HCT116 (cell line): ENCODE results near the gene CBY1. TPM values are rescaled to one million over a fixed set of nuclear protein-coding genes. Genes with fewer than 3 reads are reported as not detected.

Experiments
- ATAC-seq: fragments of 200-7000 bp; cut with Tn5 transposase; 2 replicates; pipeline ENCODE4 v1.9.1; 2020; ENCODE audit warnings: mild to moderate bottlenecking, moderate library complexity
- BruUV-seq: library from RNA; stranded (reverse); fragments of 400-500 nt; replicated peaks from 2 replicates; lab custom pipeline; 2021; lab: Mats Ljungman, UMichigan
- CTCF ChIA-PET: fragments of 300-600 bp; sonication (Branson Sonifier 250); formaldehyde crosslinking; loops from one replicate; lab custom pipeline; 2021; ENCODE audit warnings: antibody characterized with exemption; lab: Charles Lee
- POLR2A ChIA-PET: fragments of 300-600, 350-600 bp; sonication (Branson Sonifier 250); formaldehyde crosslinking; loops from one replicate; lab custom pipeline; 2021; ENCODE audit warnings: antibody characterized with exemption; lab: Charles Lee
- RAD21 ChIA-PET, 2 experiments: fragments of 300-600 bp; sonication (Branson Sonifier 250); formaldehyde crosslinking; loops; one replicate each; lab custom pipeline; 2023; ENCODE audit warnings: low total read pairs in 2 of 2; ENCODE audit not compliant: uncharacterized antibody in 2 of 2, unreplicated experiment in 2 of 2, low non-redundant PET in 1 of 2; lab: Charles Lee
- DNase-seq: peaks from one replicate; pipeline ENCODE4 v3.0.0-alpha.2; 2010; ENCODE audit warnings: low read depth, low spot score
- H2AFZ ChIP-seq: fragments of 200-600 bp; shearing (Covaris generic), sonication (generic); 2 replicates; pipeline ENCODE4 v1.6.1; 2017; ENCODE audit warnings: low read depth, mixed run types, mixed read lengths, antibody characterized with exemption, low read length; ENCODE audit not compliant: poor library complexity, severe bottlenecking
- H3K27ac ChIP-seq: 2 replicates; pipeline ENCODE4 v1.5.1; 2012; ENCODE audit warnings: low read depth, low read length
- H3K27me3 ChIP-seq: fragments of 200-600 bp; sonication (generic); 2 replicates; pipeline ENCODE4 v1.6.1; 2016; ENCODE audit warnings: mixed run types, low read length, mixed read lengths; ENCODE audit not compliant: insufficient read depth
- H3K36me3 ChIP-seq, 2 experiments: fragments of 200-500 bp in 1 of 2; fragments of 200-600 bp in 1 of 2; sonication (Bioruptor generic) in 1 of 2; sonication (generic) in 1 of 2; 2 replicates each; pipeline versions ENCODE4 v1.5.1 to v1.6.1; 2014 to 2016; ENCODE audit warnings: low read length in 2 of 2, inconsistent platforms in 1 of 2, mixed read lengths in 1 of 2, mixed run types in 1 of 2; ENCODE audit not compliant: insufficient read depth in 2 of 2, control insufficient read depth in 1 of 2
- H3K4me1 ChIP-seq, 2 experiments: fragments of 200-600 bp in 1 of 2; sonication (generic) in 1 of 2; 2 replicates each; pipeline versions ENCODE4 v1.5.1 to v1.6.1; 2012 to 2017; ENCODE audit warnings: low read length in 2 of 2, inconsistent platforms in 1 of 2, mild to moderate bottlenecking in 1 of 2, mixed read lengths in 1 of 2, mixed run types in 1 of 2, moderate library complexity in 1 of 2; ENCODE audit not compliant: insufficient read depth in 2 of 2, control insufficient read depth in 1 of 2
- H3K4me2 ChIP-seq: fragments of 200-600 bp; sonication (generic); 2 replicates; pipeline ENCODE4 v1.6.1; 2017; ENCODE audit warnings: mixed run types, low read length, mixed read lengths
- H3K4me3 ChIP-seq, 2 experiments: fragments of 200-600 bp in 1 of 2; sonication (generic) in 1 of 2; replicated peaks in 1 of 2; 2 replicates each; pipeline ENCODE4 v1.5.1; 2011 to 2016; ENCODE audit warnings: low read length in 2 of 2, control low read depth in 1 of 2, low read depth in 1 of 2, mild to moderate bottlenecking in 1 of 2, mixed read lengths in 1 of 2, mixed run types in 1 of 2
- H3K79me2 ChIP-seq: fragments of 200-600 bp; sonication (generic); 2 replicates; pipeline ENCODE4 v1.6.1; 2017; ENCODE audit warnings: mild to moderate bottlenecking, mixed run types, low read length, moderate library complexity, mixed read lengths; ENCODE audit not compliant: insufficient read depth
- H3K9ac ChIP-seq: fragments of 200-600 bp; sonication (generic); 2 replicates; pipeline ENCODE4 v1.6.1; 2016; ENCODE audit warnings: low read length, mixed read lengths
- H3K9me2 ChIP-seq: fragments of 200-600 bp; sonication (generic), shearing (Covaris generic); 2 replicates; pipeline ENCODE4 v1.6.1; 2017; ENCODE audit warnings: mixed run types, mild to moderate bottlenecking, moderate library complexity; ENCODE audit not compliant: insufficient read depth
- H3K9me3 ChIP-seq, 2 experiments: fragments of 200-500 bp in 1 of 2; fragments of 200-600 bp in 1 of 2; sonication (Bioruptor generic) in 1 of 2; sonication (generic) in 1 of 2; 2 replicates each; pipeline ENCODE4 v1.6.1; 2014 to 2017; ENCODE audit warnings: low read length in 2 of 2, mixed read lengths in 2 of 2, inconsistent platforms in 1 of 2, low read depth in 1 of 2, mild to moderate bottlenecking in 1 of 2, mixed run types in 1 of 2, moderate library complexity in 1 of 2; ENCODE audit not compliant: control insufficient read depth in 1 of 2, insufficient read depth in 1 of 2
- H4K20me1 ChIP-seq: fragments of 200-600 bp; sonication (generic), shearing (Covaris generic); 2 replicates; pipeline ENCODE4 v1.6.1; 2017; ENCODE audit warnings: mixed run types, mild to moderate bottlenecking, moderate library complexity; ENCODE audit not compliant: insufficient read depth
- CEBPB ChIP-seq: IDR thresholded peaks from 2 replicates; pipeline ENCODE4 v1.6.1; 2012; ENCODE audit warnings: low read depth
- EGR1 ChIP-seq: IDR thresholded peaks from 2 replicates; pipeline ENCODE4 v1.6.1; 2012; ENCODE audit warnings: low read depth
- EZH2 ChIP-seq: fragments of 200-600 bp; sonication (generic); IDR thresholded peaks from 2 replicates; pipeline ENCODE4 v1.6.1; 2017; ENCODE audit warnings: antibody characterized with exemption, mixed run types
- JUND ChIP-seq: IDR thresholded peaks from 2 replicates; pipeline ENCODE4 v1.6.1; 2012
- RAD21 ChIP-seq: IDR thresholded peaks from 2 replicates; pipeline ENCODE4 v1.6.1; 2012; ENCODE audit warnings: low read depth, mild to moderate bottlenecking
- SIN3A ChIP-seq: IDR thresholded peaks from 2 replicates; pipeline ENCODE4 v1.6.1; 2012; ENCODE audit warnings: low read depth
- intact Hi-C: fragments of 100-400 bp; cut with micrococcal nuclease; formaldehyde crosslinking; loops from 2 replicates; pipeline ENCODE4 v1.10.0; 2022
- total RNA-seq: library from RNA; stranded (reverse); gene quantifications from one replicate; pipeline ENCODE4 v1.2.1, GENCODE V29; 2021; ENCODE audit not compliant: unreplicated experiment
- TF ChIP-seq, protein P1 (sequence below): IDR thresholded peaks from 2 replicates; pipeline ENCODE4 v1.6.1; 2012; ENCODE audit warnings: low read depth
- TF ChIP-seq, protein P2 (sequence below): IDR thresholded peaks from 2 replicates; pipeline ENCODE4 v1.6.1; 2012

The CBY1 gene
- total RNA-seq, 1 experiment from 2014 or later = 27.6 TPM

DNA sequence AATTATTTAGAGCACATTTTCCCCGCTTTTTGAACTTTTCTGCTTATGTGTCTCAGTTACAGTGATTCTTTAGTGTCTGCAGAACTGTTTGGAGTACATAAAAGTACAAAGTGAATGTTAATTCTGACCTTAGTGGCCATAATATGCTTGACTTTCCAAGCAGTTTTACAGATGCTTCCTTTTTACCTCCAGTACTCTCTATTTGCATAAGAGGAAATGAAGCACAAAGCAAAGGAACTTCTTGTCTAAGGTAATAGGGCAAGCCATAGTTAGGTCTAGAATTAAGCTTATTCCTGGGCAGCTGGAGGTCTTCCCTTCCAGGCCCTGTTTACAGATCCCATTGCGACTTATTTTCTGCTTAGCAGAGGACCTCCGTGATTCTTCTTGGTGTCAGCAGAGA, 52.9 kb downstream of the CBY1 start:
- Histone ChIP-seq H3K27me3 (no peaks in the 10 kb centered on the region), H4K20me1 (no peaks in the 10 kb centered on the region), H3K4me1 (peaks cover 15 to 27% of the 10 kb centered on the region in 2 experiments), H3K9me3 (no peaks in the 10 kb centered on the region), H2AFZ (no peak overlapping the region), H3K4me2 (no peak overlapping the region), H3K36me3 (peaks cover 0 to 10% of the 10 kb centered on the region in 2 experiments; a peak in 2 of 4 replicates), H3K9ac (no peak overlapping the region), H3K27ac (no peak overlapping the region), H3K4me3 (no peak overlapping the region), H3K9me2 (no peaks in the 10 kb centered on the region), H3K79me2 (peaks cover 82% of the 10 kb centered on the region)
- ChIA-PET POLR2A (no interaction called here), CTCF (no interaction called here), RAD21 (no interaction called here)
- BruUV-seq = no TSS peak
- intact Hi-C loops = no loop called here
- DNase-seq (no peak), ATAC-seq (no peak)
- TF ChIP-seq, protein P1, sequence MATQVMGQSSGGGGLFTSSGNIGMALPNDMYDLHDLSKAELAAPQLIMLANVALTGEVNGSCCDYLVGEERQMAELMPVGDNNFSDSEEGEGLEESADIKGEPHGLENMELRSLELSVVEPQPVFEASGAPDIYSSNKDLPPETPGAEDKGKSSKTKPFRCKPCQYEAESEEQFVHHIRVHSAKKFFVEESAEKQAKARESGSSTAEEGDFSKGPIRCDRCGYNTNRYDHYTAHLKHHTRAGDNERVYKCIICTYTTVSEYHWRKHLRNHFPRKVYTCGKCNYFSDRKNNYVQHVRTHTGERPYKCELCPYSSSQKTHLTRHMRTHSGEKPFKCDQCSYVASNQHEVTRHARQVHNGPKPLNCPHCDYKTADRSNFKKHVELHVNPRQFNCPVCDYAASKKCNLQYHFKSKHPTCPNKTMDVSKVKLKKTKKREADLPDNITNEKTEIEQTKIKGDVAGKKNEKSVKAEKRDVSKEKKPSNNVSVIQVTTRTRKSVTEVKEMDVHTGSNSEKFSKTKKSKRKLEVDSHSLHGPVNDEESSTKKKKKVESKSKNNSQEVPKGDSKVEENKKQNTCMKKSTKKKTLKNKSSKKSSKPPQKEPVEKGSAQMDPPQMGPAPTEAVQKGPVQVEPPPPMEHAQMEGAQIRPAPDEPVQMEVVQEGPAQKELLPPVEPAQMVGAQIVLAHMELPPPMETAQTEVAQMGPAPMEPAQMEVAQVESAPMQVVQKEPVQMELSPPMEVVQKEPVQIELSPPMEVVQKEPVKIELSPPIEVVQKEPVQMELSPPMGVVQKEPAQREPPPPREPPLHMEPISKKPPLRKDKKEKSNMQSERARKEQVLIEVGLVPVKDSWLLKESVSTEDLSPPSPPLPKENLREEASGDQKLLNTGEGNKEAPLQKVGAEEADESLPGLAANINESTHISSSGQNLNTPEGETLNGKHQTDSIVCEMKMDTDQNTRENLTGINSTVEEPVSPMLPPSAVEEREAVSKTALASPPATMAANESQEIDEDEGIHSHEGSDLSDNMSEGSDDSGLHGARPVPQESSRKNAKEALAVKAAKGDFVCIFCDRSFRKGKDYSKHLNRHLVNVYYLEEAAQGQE = no peak
- TF ChIP-seq EZH2 (no peak), JUND (no peak), RAD21 (no peak), CEBPB (no peak), SIN3A (no peak), EGR1 (no peak)
- TF ChIP-seq, protein P2, sequence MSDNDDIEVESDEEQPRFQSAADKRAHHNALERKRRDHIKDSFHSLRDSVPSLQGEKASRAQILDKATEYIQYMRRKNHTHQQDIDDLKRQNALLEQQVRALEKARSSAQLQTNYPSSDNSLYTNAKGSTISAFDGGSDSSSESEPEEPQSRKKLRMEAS = no peak
